Immature natural killer cell (primary cell): ENCODE data around the gene ARMC5. TPM values are rescaled to one million over a fixed set of nuclear protein-coding genes. Genes with fewer than 3 reads are reported as not detected.
"Not testable (repeated sequence)": the region's sequence is repeated elsewhere in the genome, so short reads cannot be mapped to it uniquely, and the experiment has no call there.

Experiments used
- DNase-seq, 3 donors: peaks; one replicate each; pipeline ENCODE4 v3.0.0; 2022; ENCODE audit warnings: mixed read lengths in 1 of 3
- H3K27ac Mint-ChIP-seq, 6 donors: one replicate each; pipeline ENCODE4 v1.8.0; 2020; ENCODE audit warnings: mixed read lengths in 6 of 6, mild to moderate bottlenecking in 5 of 6, inconsistent platforms in 4 of 6, moderate library complexity in 3 of 6
- H3K27me3 Mint-ChIP-seq, 3 donors: one replicate each; pipeline ENCODE4 v1.8.0; 2020 to 2021; ENCODE audit warnings: low read depth in 3 of 3, mild to moderate bottlenecking in 3 of 3, mixed read lengths in 3 of 3, moderate library complexity in 3 of 3, inconsistent platforms in 1 of 3
- H3K36me3 Mint-ChIP-seq, 3 donors: one replicate each; pipeline ENCODE4 v1.8.0; 2020; ENCODE audit warnings: mixed read lengths in 3 of 3, inconsistent platforms in 2 of 3, mild to moderate bottlenecking in 2 of 3
- H3K4me1 Mint-ChIP-seq, 2 donors: one replicate each; pipeline ENCODE4 v1.8.0; 2020; ENCODE audit warnings: inconsistent platforms in 2 of 2, mild to moderate bottlenecking in 2 of 2, mixed read lengths in 2 of 2, moderate library complexity in 1 of 2
- H3K4me3 Mint-ChIP-seq, 5 donors: one replicate each; pipeline ENCODE4 v1.8.0; 2020; ENCODE audit warnings: mild to moderate bottlenecking in 5 of 5, mixed read lengths in 5 of 5, inconsistent platforms in 3 of 5, moderate library complexity in 3 of 5
- H3K9me3 Mint-ChIP-seq, 6 donors: one replicate each; pipeline ENCODE4 v1.8.0; 2020; ENCODE audit warnings: mild to moderate bottlenecking in 6 of 6, mixed read lengths in 6 of 6, inconsistent platforms in 4 of 6, moderate library complexity in 3 of 6
- polyA plus RNA-seq, 3 donors: library from polyadenylated mRNA; unstranded; fragments of 300-500 nt; fragmentation: Illumina TruSeq; gene quantifications; one replicate each; pipeline ENCODE4 v1.2.3, GENCODE V29; 2021

ARMC5 gene
- polyA plus RNA-seq = 10 to 100 TPM; 11.1 to 16.2 (median 14.2) TPM

GRCh38 chr16:31458844-31459686, at the start of gene ARMC5:
Gene ARMC5 (plus strand): TSS chr16:31459501. CDS start chr16:31459525, 24 bp downstream.
- peak within 1 kb of the TSS; percentile 94 to 98 (median 96) for H3K27ac Mint-ChIP-seq
- peak within 1 kb of the TSS; percentile 92 to 96 (median 94) for H3K4me3 Mint-ChIP-seq
- peaks cover 4 to 5% (median 5%) of the 10 kb centered on the region in 3 donors for H3K36me3 Mint-ChIP-seq
- DNase-seq = peak; percentile 97 to 98 (median 97)
- peaks cover 2 to 16% (median 3%) of the 10 kb centered on the region in 3 donors for H3K27me3 Mint-ChIP-seq
- peaks cover 48 to 55% of the 10 kb centered on the region in 2 donors for H3K4me1 Mint-ChIP-seq
- H3K9me3 Mint-ChIP-seq = no peaks in the 10 kb centered on the region

GRCh38 chr16:31410082-31410481, 49.2 kb upstream of the ARMC5 start:
- H3K27ac Mint-ChIP-seq = peak overlapping the region in 1 of 6 donors; percentile 26
- H3K27me3 Mint-ChIP-seq = peaks cover 0 to 12% (median 5%) of the 10 kb centered on the region in 3 donors
- H3K4me1 Mint-ChIP-seq = peaks cover 21 to 26% of the 10 kb centered on the region in 2 donors
- no peaks in the 10 kb centered on the region for H3K9me3 Mint-ChIP-seq
- H3K4me3 Mint-ChIP-seq = no peak overlapping the region
- H3K36me3 Mint-ChIP-seq = no peaks in the 10 kb centered on the region
- DNase-seq = no peak

- Mint-ChIP-seq H3K9me3 (no peaks in the 10 kb centered on the region), H3K36me3 (no peaks in the 10 kb centered on the region), H3K4me1 (peaks cover 33 to 37% of the 10 kb centered on the region in 2 donors), H3K4me3 (no peak overlapping the region), H3K27ac (no peak overlapping the region), H3K27me3 (peaks cover 0 to 12% (median 5%) of the 10 kb centered on the region in 3 donors)
- DNase-seq = no peak
Observed at GRCh38 chr16:31411024-31411844, 48.1 kb upstream of the ARMC5 start.

DNA sequence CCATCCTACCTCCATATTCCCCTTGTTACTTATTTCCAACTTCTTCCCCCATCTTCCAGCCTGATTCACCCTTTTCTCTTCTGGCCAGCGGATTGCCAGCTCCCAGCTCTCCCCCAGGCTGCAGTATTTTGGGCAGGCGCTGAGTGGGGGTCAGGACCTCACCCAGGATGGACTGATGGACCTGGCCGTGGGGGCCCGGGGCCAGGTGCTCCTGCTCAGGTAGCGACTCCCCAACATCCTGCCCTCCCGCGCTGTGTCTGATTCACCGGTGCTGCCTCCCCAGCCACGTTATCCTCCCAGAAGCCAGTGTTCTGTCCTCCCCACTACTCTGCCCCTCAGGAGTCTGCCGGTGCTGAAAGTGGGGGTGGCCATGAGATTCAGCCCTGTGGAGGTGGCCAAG, 46.6 kb upstream of the ARMC5 start:
- H3K4me1 Mint-ChIP-seq = peaks cover 44 to 50% of the 10 kb centered on the region in 2 donors
- no peaks in the 10 kb centered on the region for H3K36me3 Mint-ChIP-seq
- peak overlapping the region in 2 of 6 donors; percentile 45 to 67 for H3K27ac Mint-ChIP-seq
- H3K4me3 Mint-ChIP-seq = no peak overlapping the region
- DNase-seq = no peak
- H3K9me3 Mint-ChIP-seq = no peaks in the 10 kb centered on the region
- peaks cover 0 to 12% (median 5%) of the 10 kb centered on the region in 3 donors for H3K27me3 Mint-ChIP-seq

GRCh38 chr16:31413381-31413780, 45.9 kb upstream of the ARMC5 start:
- DNase-seq = no peak
- Mint-ChIP-seq H3K9me3 (peaks cover 0 to 2% (median 0%) of the 10 kb centered on the region in 6 donors), H3K36me3 (no peaks in the 10 kb centered on the region), H3K27me3 (peaks cover 0 to 11% (median 5%) of the 10 kb centered on the region in 3 donors), H3K4me1 (peaks cover 50 to 55% of the 10 kb centered on the region in 2 donors), H3K4me3 (no peak overlapping the region), H3K27ac (no peak overlapping the region)

DNA sequence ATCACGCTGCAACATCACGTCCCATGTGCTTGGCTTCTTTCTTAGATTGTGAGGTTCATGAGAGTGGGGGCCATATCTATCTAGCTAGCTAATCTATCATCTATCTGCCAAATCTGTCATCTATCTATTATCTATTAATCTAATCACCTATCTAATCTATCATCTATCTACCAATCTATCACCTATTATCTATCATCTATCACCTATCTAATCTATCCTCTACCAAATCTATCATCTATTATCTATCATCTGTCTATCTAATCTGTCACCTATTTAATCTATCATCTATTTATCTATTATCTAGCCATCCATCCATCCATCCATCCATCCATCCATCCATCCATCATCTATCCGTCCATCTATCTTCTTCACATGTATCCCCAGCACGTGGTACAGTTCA, 45.4 kb upstream of the ARMC5 start:
- H3K4me3 Mint-ChIP-seq = peak overlapping the region in 4 of 5 donors; percentile 0 to 76 (median 70)
- H3K36me3 Mint-ChIP-seq = no peaks in the 10 kb centered on the region
- peaks cover 0 to 2% (median 0%) of the 10 kb centered on the region in 6 donors for H3K9me3 Mint-ChIP-seq
- no peak for DNase-seq
- H3K4me1 Mint-ChIP-seq = peaks cover 53% of the 10 kb centered on the region in 2 donors
- peak overlapping the region in 2 of 6 donors; percentile 17 to 45 for H3K27ac Mint-ChIP-seq
- peaks cover 0 to 9% (median 5%) of the 10 kb centered on the region in 3 donors for H3K27me3 Mint-ChIP-seq

- Mint-ChIP-seq H3K4me3 (peak overlapping the region; percentile 64 to 80 (median 76)), H3K27ac (peak overlapping the region; percentile 17 to 74 (median 48)), H3K27me3 (peaks cover 0 to 9% (median 5%) of the 10 kb centered on the region in 3 donors), H3K4me1 (peaks cover 58 to 59% of the 10 kb centered on the region in 2 donors), H3K36me3 (no peaks in the 10 kb centered on the region), H3K9me3 (peaks cover 0 to 2% (median 0%) of the 10 kb centered on the region in 6 donors)
- peak; percentile 64 to 69 (median 67) for DNase-seq
Observed at GRCh38 chr16:31414706-31415105, 44.6 kb upstream of the ARMC5 start.

DNA sequence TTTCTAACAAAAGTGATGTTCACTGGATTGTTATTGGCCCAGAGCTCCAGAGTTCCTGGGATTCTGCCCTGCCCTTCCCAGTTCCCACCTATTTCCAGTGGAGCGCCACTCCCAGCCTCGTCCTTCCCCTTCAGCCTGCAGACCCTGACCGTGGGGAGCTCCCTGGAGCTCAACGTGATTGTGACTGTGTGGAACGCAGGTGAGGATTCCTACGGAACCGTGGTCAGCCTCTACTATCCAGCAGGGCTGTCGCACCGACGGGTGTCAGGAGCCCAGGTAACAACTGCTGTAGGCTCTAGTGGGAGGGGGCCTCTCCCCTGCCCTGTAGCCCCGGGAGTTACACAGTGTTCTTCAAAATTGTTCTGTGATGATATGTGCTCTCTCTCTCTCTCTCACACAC, 42.9 kb upstream of the ARMC5 start:
- Mint-ChIP-seq H3K27me3 (peaks cover 0 to 12% (median 4%) of the 10 kb centered on the region in 3 donors), H3K9me3 (peaks cover 0 to 2% (median 1%) of the 10 kb centered on the region in 6 donors), H3K36me3 (no peaks in the 10 kb centered on the region), H3K27ac (peak overlapping the region in 1 of 6 donors; percentile 23), H3K4me1 (peaks cover 71 to 75% of the 10 kb centered on the region in 2 donors), H3K4me3 (peak overlapping the region; percentile 4 to 65 (median 31))
- DNase-seq = no peak

DNA sequence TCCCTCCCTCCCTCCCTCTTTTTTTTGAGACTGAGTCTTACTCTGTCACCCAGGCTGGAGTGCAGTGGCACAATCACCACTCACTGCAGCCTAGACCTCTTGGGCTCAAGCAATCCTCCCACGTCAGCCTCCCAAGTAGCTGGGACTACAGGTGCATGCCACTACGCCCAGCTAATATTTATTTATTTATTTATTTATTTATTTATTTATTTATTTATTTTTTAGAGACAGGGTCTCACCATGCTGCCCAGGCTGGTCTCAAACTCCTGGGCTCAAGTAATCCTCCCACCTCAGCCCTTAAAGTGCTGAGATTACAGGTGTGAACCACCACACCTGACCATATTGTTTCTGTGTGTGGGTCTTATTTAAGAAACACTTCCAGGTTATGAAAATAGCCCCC, 42.3 kb upstream of the ARMC5 start:
- Mint-ChIP-seq H3K4me3 (peak overlapping the region in 2 of 5 donors; percentile 31 to 39), H3K27me3 (peaks cover 0 to 11% (median 2%) of the 10 kb centered on the region in 3 donors), H3K4me1 (peaks cover 78 to 82% of the 10 kb centered on the region in 2 donors)
- DNase-seq, H3K36me3 Mint-ChIP-seq, H3K9me3 Mint-ChIP-seq, H3K27ac Mint-ChIP-seq: not testable (repeated sequence)

DNA sequence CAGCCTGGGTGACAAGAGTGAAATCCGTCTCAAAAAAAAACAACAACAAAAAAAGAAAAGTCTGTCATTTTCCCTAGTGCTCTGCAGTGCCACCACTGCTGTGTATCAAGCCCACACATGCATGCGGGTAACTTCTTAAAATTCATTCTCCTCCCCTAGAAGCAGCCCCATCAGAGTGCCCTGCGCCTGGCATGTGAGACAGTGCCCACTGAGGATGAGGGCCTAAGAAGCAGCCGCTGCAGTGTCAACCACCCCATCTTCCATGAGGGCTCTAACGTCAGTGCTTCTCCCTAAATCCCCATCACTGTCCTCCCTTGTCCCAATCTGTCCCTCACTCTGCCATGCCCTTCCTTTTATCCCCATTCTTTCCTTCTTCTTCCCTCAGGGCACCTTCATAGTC, 41.4 kb upstream of the ARMC5 start:
- H3K36me3 Mint-ChIP-seq = no peaks in the 10 kb centered on the region
- DNase-seq = no peak
- H3K27ac Mint-ChIP-seq = no peak overlapping the region
- peak overlapping the region in 3 of 5 donors; percentile 3 to 51 (median 37) for H3K4me3 Mint-ChIP-seq
- peaks cover 0 to 8% (median 2%) of the 10 kb centered on the region in 3 donors for H3K27me3 Mint-ChIP-seq
- H3K9me3 Mint-ChIP-seq = peaks cover 0 to 6% (median 1%) of the 10 kb centered on the region in 6 donors
- H3K4me1 Mint-ChIP-seq = peaks cover 84 to 91% of the 10 kb centered on the region in 2 donors

GRCh38 chr16:31420037-31420436, 39.3 kb upstream of the ARMC5 start:
- peak; percentile 57 to 64 (median 60) for DNase-seq
- Mint-ChIP-seq H3K27ac (peak overlapping the region; percentile 35 to 82 (median 72)), H3K27me3 (peaks cover 0 to 4% (median 3%) of the 10 kb centered on the region in 3 donors), H3K36me3 (no peaks in the 10 kb centered on the region), H3K4me3 (peak overlapping the region; percentile 71 to 91 (median 83)), H3K4me1 (peaks cover 80 to 85% of the 10 kb centered on the region in 2 donors), H3K9me3 (peaks cover 0 to 6% (median 1%) of the 10 kb centered on the region in 6 donors)

DNA sequence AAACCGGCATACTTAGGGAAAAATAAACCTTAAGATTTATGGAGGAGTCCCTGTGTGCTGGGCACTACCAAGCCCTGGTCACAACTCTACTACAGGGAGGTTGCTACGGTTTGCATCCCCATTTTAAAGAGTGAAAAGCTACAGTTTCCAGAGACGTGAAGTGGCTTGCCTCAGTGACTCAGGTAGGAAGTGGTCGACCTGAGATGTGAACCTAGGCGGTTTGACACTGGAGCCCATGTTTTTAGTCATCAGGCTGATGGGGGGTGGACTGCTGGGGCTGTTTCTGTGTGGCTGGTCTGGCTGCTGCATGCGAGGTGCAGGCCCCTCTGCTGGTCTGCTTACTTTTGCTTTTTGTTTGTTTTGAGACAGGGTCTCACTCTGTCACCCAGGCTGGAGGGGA, 37.7 kb upstream of the ARMC5 start:
- H3K4me3 Mint-ChIP-seq = peak overlapping the region; percentile 70 to 83 (median 81)
- H3K36me3 Mint-ChIP-seq = no peaks in the 10 kb centered on the region
- H3K4me1 Mint-ChIP-seq = peaks cover 71 to 77% of the 10 kb centered on the region in 2 donors
- H3K9me3 Mint-ChIP-seq = peaks cover 0 to 6% (median 1%) of the 10 kb centered on the region in 6 donors
- DNase-seq = peak; percentile 74 to 77 (median 76)
- H3K27ac Mint-ChIP-seq = peak overlapping the region; percentile 27 to 93 (median 76)
- peaks cover 0 to 8% (median 7%) of the 10 kb centered on the region in 3 donors for H3K27me3 Mint-ChIP-seq

- Mint-ChIP-seq H3K4me1 (peaks cover 65 to 71% of the 10 kb centered on the region in 2 donors), H3K9me3 (peaks cover 0 to 6% (median 0%) of the 10 kb centered on the region in 6 donors), H3K4me3 (peak overlapping the region; percentile 33 to 67 (median 38)), H3K27ac (peak overlapping the region in 3 of 6 donors; percentile 27 to 44 (median 35)), H3K36me3 (no peaks in the 10 kb centered on the region), H3K27me3 (peaks cover 5 to 14% (median 9%) of the 10 kb centered on the region in 3 donors)
- no peak for DNase-seq
Observed at GRCh38 chr16:31423241-31423640, 36.1 kb upstream of the ARMC5 start.
